ENCODE measurements around the gene FRZB. TPM values are rescaled to one million over a fixed set of nuclear protein-coding genes. Genes with fewer than 3 reads are reported as not detected.
"Not testable (repeated sequence)": the region's sequence is repeated elsewhere in the genome, so short reads cannot be mapped to it uniquely, and the experiment has no call there.

The FRZB gene
- total and polyA plus RNA-seq, 3 experiments from 2014 or later, result not detected

DNA sequence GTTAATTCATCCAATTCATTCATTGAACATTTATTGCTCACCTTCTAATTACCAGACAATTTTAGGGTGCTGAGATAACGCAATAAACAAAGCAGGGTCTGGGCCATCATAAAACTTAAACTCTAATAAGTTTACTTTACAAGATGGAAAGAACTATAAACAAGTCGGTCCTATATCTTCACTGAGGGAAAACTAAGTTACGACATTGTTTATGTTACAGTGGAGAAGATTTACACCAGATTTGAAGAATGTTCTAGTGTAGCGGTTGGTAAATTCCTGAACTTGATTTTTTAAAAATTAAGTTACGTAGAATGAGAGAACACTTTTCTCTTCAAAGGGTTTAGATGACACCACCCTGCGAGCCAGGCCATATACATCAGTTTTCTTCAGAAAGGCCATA is 20.7 kb upstream of the FRZB start:
- H3K27me3 Mint-ChIP-seq, result peaks cover 0 to 1% of the 10 kb centered on the region in 2 donors
- ChIA-PET CTCF (no interaction called here), POLR2A (no interaction called here)
- no peak overlapping the region for H3K27ac ChIP-seq (ENCODE audit: low read depth, low read length)
- H3K36me3 ChIP-seq (ENCODE audit: insufficient read depth, low read length), result no peaks in the 10 kb centered on the region
- no peak overlapping the region for H3K4me3 ChIP-seq (ENCODE audit: low read length)
- H3K4me1 ChIP-seq (ENCODE audit: insufficient read depth, low read length), result no peaks in the 10 kb centered on the region
- H3K36me3 Mint-ChIP-seq, result no peaks in the 10 kb centered on the region
- H3K4me3 Mint-ChIP-seq, result no peak overlapping the region
- H3K9me3 Mint-ChIP-seq, result no peaks in the 10 kb centered on the region
- H3K4me1 Mint-ChIP-seq, result peaks cover 0 to 3% (median 3%) of the 10 kb centered on the region in 3 donors
- DNase-seq, result no peak
- H3K9me3 ChIP-seq (ENCODE audit: low read length), result no peaks in the 10 kb centered on the region
- no peaks in the 10 kb centered on the region for H3K27me3 ChIP-seq (ENCODE audit: insufficient read depth, low read length, poor library complexity, severe bottlenecking)
- no peak overlapping the region for H3K27ac Mint-ChIP-seq

DNA sequence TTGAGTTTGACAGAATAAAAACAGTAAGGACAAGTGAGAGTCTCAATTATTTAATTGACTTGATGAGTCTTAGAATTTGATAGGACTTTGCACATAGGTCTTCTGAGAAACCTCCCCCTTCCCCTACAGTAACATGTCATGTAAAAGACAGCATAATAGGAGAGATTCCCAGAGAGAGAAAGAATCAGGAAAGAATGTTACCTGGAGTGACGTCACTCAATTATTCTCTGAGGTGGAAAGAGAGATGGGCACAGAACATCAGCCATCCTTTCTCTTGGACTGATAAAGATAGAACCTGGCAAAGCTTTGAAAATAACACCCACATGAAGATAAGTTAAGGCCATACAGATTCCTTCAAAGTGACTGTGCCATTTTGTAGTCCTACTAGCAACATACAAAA is 19.3 kb upstream of the FRZB start:
- CTCF ChIA-PET, result no interaction called here
- Mint-ChIP-seq H3K4me3 (no peak overlapping the region), H3K4me1 (peaks cover 0 to 2% (median 1%) of the 10 kb centered on the region in 3 donors)

DNA sequence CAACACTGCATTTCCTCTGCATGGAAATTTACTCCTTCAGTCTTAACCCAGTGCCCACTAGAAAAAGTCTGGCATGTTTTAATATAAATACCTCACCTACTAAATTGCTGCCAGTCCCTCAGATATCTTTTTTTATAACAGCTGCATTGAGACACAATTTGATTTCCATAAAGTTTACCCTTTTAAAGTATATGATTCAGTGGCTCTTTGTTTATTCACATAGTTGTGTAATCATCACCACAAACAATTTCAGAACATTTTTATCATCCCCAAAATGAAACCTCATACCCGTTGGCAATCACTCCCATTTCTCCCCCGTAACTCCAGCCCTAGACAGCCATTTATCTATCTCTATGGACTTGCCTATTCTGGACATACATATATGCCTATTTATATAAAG is 17.0 kb upstream of the FRZB start:
- H3K36me3 ChIP-seq (ENCODE audit: insufficient read depth, low read length), result no peaks in the 10 kb centered on the region
- Mint-ChIP-seq H3K4me1 (no peaks in the 10 kb centered on the region), H3K27ac (no peak overlapping the region), H3K4me3 (no peak overlapping the region), H3K36me3 (no peaks in the 10 kb centered on the region), H3K9me3 (peaks cover 2 to 18% (median 3%) of the 10 kb centered on the region in 5 donors), H3K27me3 (peaks cover 0 to 1% of the 10 kb centered on the region in 2 donors)
- no peak overlapping the region for H3K4me3 ChIP-seq (ENCODE audit: low read length)
- ChIA-PET CTCF (no interaction called here), POLR2A (no interaction called here)
- H3K9me3 ChIP-seq (ENCODE audit: low read length), result no peaks in the 10 kb centered on the region
- no peaks in the 10 kb centered on the region for H3K4me1 ChIP-seq (ENCODE audit: insufficient read depth, low read length)
- no peak for DNase-seq
- H3K27ac ChIP-seq (ENCODE audit: low read depth, low read length), result no peak overlapping the region
- H3K27me3 ChIP-seq (ENCODE audit: insufficient read depth, low read length, poor library complexity, severe bottlenecking), result no peaks in the 10 kb centered on the region

More for the DNA sequence above, 19.3 kb upstream of the FRZB start:
- Histone ChIP-seq H3K27me3 (ENCODE audit: insufficient read depth, low read length, poor library complexity, severe bottlenecking) (no peaks in the 10 kb centered on the region), H3K4me1 (ENCODE audit: insufficient read depth, low read length) (no peaks in the 10 kb centered on the region), H3K27ac (ENCODE audit: low read depth, low read length) (no peak overlapping the region), H3K4me3 (ENCODE audit: low read length) (no peak overlapping the region), H3K9me3 (ENCODE audit: low read length) (no peaks in the 10 kb centered on the region), H3K36me3 (ENCODE audit: insufficient read depth, low read length) (no peaks in the 10 kb centered on the region)
- peaks cover 0 to 1% of the 10 kb centered on the region in 2 donors for H3K27me3 Mint-ChIP-seq
- no peak for DNase-seq
- no peak overlapping the region for H3K27ac Mint-ChIP-seq
- POLR2A ChIA-PET, result no interaction called here
- H3K36me3 Mint-ChIP-seq, result no peaks in the 10 kb centered on the region
- peaks cover 0 to 4% (median 0%) of the 10 kb centered on the region in 5 donors for H3K9me3 Mint-ChIP-seq

DNA sequence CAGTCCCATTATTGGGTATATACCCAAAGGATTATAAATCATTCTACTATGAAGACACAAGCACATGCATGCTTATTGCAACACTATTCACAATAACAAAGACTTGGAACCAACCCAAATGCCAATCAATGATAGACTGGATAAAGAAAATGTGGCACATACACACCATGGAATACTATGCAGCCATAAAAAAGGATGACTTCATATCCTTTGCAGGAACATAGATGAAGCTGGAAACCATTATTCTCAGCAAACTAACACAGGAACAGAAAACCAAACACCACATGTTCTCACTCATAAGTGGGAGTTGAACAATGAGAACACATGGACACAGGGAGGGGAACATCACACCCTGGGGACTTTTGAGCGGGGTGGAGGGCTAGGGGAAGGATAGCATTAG is 13.7 kb upstream of the FRZB start:
- H3K36me3 Mint-ChIP-seq; H3K9me3 ChIP-seq (ENCODE audit: low read length); H3K4me3 ChIP-seq (ENCODE audit: low read length); H3K36me3 ChIP-seq (ENCODE audit: insufficient read depth, low read length); H3K4me1 Mint-ChIP-seq; H3K27ac ChIP-seq (ENCODE audit: low read depth, low read length); H3K4me3 Mint-ChIP-seq; DNase-seq; CTCF ChIA-PET; H3K27ac Mint-ChIP-seq; H3K27me3 Mint-ChIP-seq; H3K4me1 ChIP-seq (ENCODE audit: insufficient read depth, low read length); POLR2A ChIA-PET; H3K27me3 ChIP-seq (ENCODE audit: insufficient read depth, low read length, poor library complexity, severe bottlenecking): not testable (repeated sequence)
- H3K9me3 Mint-ChIP-seq, result peaks cover 2 to 18% (median 11%) of the 10 kb centered on the region in 5 donors

DNA sequence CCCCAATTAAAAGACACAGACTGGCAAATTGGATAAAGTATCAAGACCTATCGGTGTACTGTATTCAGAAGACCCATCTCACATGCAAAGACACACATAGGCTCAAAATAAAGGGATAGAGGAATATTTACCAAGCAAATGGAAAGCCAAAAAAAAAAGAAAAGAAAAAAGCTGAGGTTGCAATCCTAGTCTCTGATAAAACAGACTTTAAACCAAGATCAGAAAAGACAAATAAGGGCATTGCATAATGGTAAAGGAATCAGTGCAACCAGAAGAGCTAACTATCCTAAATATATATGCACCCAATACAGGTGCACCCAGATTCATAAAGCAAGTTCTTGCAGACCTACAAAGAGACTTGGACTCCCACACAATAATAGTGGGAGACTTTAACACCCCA is 10.2 kb upstream of the FRZB start:
- peaks cover 8 to 28% (median 16%) of the 10 kb centered on the region in 5 donors for H3K9me3 Mint-ChIP-seq
- H3K4me3 Mint-ChIP-seq; H3K4me1 ChIP-seq (ENCODE audit: insufficient read depth, low read length); H3K4me1 Mint-ChIP-seq; H3K27ac Mint-ChIP-seq; H3K36me3 ChIP-seq (ENCODE audit: insufficient read depth, low read length); H3K27ac ChIP-seq (ENCODE audit: low read depth, low read length); H3K4me3 ChIP-seq (ENCODE audit: low read length); DNase-seq; H3K9me3 ChIP-seq (ENCODE audit: low read length); H3K27me3 ChIP-seq (ENCODE audit: insufficient read depth, low read length, poor library complexity, severe bottlenecking); H3K36me3 Mint-ChIP-seq; POLR2A ChIA-PET: not testable (repeated sequence)
- peaks cover 4 to 18% of the 10 kb centered on the region in 2 donors for H3K27me3 Mint-ChIP-seq
- CTCF ChIA-PET, result interaction anchor here (1.5 kb wide), 1 partner anchor 9 kb away, joined by 4 read pairs; no protein-coding TSS in a partner anchor

DNA sequence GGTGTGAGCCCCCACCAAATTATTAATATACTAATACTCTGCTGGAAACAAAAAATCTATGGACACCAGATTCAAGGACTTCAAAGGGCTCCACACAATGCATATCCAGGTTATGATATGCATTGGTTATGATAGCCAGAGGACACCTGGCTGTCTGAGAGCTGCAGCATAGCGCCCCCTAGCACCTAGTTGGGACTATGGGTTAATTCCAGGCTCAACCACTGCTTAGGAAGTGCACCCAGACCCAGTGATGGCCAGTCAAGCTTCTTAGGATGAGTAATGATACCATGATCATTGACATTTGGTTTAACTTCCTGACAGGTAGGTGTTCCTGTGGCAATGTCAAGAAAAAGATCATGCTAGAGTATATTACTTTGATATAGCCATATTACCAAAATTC is 3.8 kb upstream of the FRZB start:
- ChIA-PET POLR2A (no interaction called here), CTCF (no interaction called here)
- Mint-ChIP-seq H3K27me3 (peaks cover 24 to 72% of the 10 kb centered on the region in 2 donors), H3K9me3 (peaks cover 2 to 10% (median 6%) of the 10 kb centered on the region in 5 donors), H3K4me3 (no peak overlapping the region), H3K27ac (no peak overlapping the region), H3K36me3 (no peaks in the 10 kb centered on the region), H3K4me1 (peaks cover 14 to 30% (median 19%) of the 10 kb centered on the region in 3 donors)
- no peak overlapping the region for H3K4me3 ChIP-seq (ENCODE audit: low read length)
- DNase-seq, result no peak
- no peaks in the 10 kb centered on the region for H3K36me3 ChIP-seq (ENCODE audit: insufficient read depth, low read length)
- no peaks in the 10 kb centered on the region for H3K4me1 ChIP-seq (ENCODE audit: insufficient read depth, low read length)
- peaks cover 20% of the 10 kb centered on the region for H3K27me3 ChIP-seq (ENCODE audit: insufficient read depth, low read length, poor library complexity, severe bottlenecking)
- H3K27ac ChIP-seq (ENCODE audit: low read depth, low read length), result no peak overlapping the region
- no peaks in the 10 kb centered on the region for H3K9me3 ChIP-seq (ENCODE audit: low read length)

DNA sequence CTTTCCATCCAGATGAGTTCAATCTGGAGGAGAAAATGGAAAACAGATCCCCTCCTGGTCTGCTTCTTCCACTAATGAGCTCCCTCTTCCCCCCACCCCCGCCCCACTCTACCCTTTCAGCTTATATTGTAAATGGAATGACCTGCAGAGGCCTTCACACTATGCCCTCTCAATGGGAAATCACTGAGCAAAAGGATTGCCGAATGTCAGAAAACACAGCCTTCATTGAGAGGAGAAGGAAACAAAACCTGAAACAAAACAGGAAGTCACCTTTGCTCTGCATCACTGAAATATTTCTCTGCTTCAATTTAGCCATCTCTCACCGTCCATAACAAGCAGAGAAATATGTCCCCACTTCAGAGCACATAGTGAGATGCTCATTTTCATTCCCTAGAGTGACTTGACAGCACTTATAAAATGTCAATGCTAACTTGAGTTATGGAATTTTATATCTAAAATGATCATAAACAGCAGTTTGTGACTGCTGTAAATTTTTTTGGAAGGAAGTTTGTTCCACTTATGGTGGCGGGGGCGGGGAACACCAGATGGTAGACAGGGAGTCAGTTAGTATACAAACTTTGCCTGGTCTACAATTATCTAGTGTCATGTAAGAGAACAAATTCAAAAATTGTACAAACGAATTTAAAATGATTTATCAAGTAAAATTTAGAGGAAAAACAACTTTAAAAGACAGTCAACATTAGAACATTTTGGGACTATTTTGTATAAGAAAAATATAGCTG is 1.8 kb upstream of the FRZB start:
- Histone ChIP-seq H3K27ac (ENCODE audit: low read depth, low read length) (no peak overlapping the region), H3K9me3 (ENCODE audit: low read length) (no peaks in the 10 kb centered on the region), H3K4me1 (ENCODE audit: insufficient read depth, low read length) (no peaks in the 10 kb centered on the region), H3K4me3 (ENCODE audit: low read length) (no peak overlapping the region), H3K36me3 (ENCODE audit: insufficient read depth, low read length) (no peaks in the 10 kb centered on the region), H3K27me3 (ENCODE audit: insufficient read depth, low read length, poor library complexity, severe bottlenecking) (peaks cover 20% of the 10 kb centered on the region)
- peaks cover 14 to 34% (median 19%) of the 10 kb centered on the region in 3 donors for H3K4me1 Mint-ChIP-seq
- ChIA-PET CTCF (interaction anchor here (1.5 kb wide), 1 partner anchor 8 kb away, joined by 4 read pairs; no protein-coding TSS in a partner anchor), POLR2A (no interaction called here)
- H3K9me3 Mint-ChIP-seq, result peaks cover 0 to 3% (median under 1%) of the 10 kb centered on the region in 5 donors
- no peak overlapping the region for H3K4me3 Mint-ChIP-seq
- H3K27ac Mint-ChIP-seq, result no peak overlapping the region
- H3K27me3 Mint-ChIP-seq, result peaks cover 30 to 87% of the 10 kb centered on the region in 2 donors
- DNase-seq, result no peak
- no peaks in the 10 kb centered on the region for H3K36me3 Mint-ChIP-seq

DNA sequence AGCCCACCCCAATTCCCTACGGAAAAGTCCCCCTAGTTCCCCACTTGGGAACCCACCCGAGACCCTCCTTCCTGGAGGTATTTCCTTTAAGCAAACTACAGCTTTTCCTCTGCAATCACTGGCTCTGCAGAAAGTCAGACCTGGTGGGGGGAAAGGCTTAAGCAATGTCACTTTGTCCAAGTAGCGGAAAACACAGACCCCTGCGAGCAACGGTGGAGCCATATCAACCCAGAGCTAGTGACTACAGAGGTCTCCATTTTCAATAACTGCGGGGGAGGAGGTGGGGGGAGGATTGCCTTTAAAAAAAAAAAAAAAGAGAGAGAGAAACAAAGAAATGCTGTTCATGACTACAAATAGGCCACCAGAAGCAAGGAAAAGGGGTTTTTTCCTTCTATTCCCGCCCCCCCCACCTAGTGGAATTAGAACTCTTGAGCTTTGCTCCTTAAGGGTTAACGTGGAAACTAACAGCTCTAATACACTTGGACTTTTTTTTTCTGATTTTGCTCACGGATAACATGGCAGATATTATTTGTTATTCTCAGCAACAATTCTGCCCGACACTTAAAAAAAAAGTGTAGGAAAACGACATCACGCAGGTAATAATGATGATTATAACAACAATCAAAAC is 1.1 kb upstream of the FRZB start:
- Histone ChIP-seq H3K9me3 (ENCODE audit: low read length) (no peaks in the 10 kb centered on the region), H3K4me3 (ENCODE audit: low read length) (no peak overlapping the region), H3K36me3 (ENCODE audit: insufficient read depth, low read length) (no peaks in the 10 kb centered on the region), H3K27me3 (ENCODE audit: insufficient read depth, low read length, poor library complexity, severe bottlenecking) (peaks cover 20% of the 10 kb centered on the region), H3K4me1 (ENCODE audit: insufficient read depth, low read length) (no peaks in the 10 kb centered on the region), H3K27ac (ENCODE audit: low read depth, low read length) (no peak overlapping the region)
- Mint-ChIP-seq H3K4me1 (peaks cover 14 to 34% (median 19%) of the 10 kb centered on the region in 3 donors), H3K4me3 (peak overlapping the region in 3 of 7 donors; percentile 6 to 16 (median 11)), H3K36me3 (no peaks in the 10 kb centered on the region), H3K27me3 (peaks cover 29 to 86% of the 10 kb centered on the region in 2 donors), H3K9me3 (no peaks in the 10 kb centered on the region), H3K27ac (no peak overlapping the region)
- DNase-seq, result no peak
- POLR2A ChIA-PET, result no interaction called here
- CTCF ChIA-PET, result interaction anchor here (1.5 kb wide), 1 partner anchor 9 kb away, joined by 4 read pairs; no protein-coding TSS in a partner anchor
